HG02852 (cell line): ENCODE measurements around the gene NUDT5.
"Not testable (repeated sequence)": the region's sequence is repeated elsewhere in the genome, so short reads cannot be mapped to it uniquely, and the experiment has no call there.

ENCODE experiments used
- ATAC-seq: cut with Tn5 transposase; IDR thresholded peaks from one replicate; pipeline ENCODE4 v1.9.1; 2021; ENCODE audit warnings: mild to moderate bottlenecking, moderate library complexity; ENCODE audit not compliant: unreplicated experiment

NUDT5 gene

GRCh38 chr10:12207114-12207513 lies 11.4 kb upstream of the NUDT5 start:
- no peak for ATAC-seq

- ATAC-seq: no peak
These were observed 9.4 kb upstream of the NUDT5 start for GRCh38 chr10:12205082-12205481.

GRCh38 chr10:12202226-12202625 lies 6.5 kb upstream of the NUDT5 start:
- ATAC-seq: no peak

GRCh38 chr10:12201543-12201942 lies 5.9 kb upstream of the NUDT5 start:
- no peak for ATAC-seq

- ATAC-seq: no peak
These were observed 5.2 kb upstream of the NUDT5 start for GRCh38 chr10:12200850-12201249.

- no peak for ATAC-seq
These were observed 2.5 kb upstream of the NUDT5 start for GRCh38 chr10:12198156-12198555.

- ATAC-seq: peak; percentile 2
These were observed 980 bp upstream of the NUDT5 start for GRCh38 chr10:12196531-12197211.

- ATAC-seq: peak; percentile 16
These were observed 449 bp downstream of the NUDT5 start for GRCh38 chr10:12195281-12195602.

GRCh38 chr10:12194752-12195271 lies 879 bp downstream of the NUDT5 start:
- no peak for ATAC-seq

- no peak for ATAC-seq
These were observed 2.5 kb downstream of the NUDT5 start for GRCh38 chr10:12193193-12193592.

GRCh38 chr10:12191715-12192114 lies 4.0 kb downstream of the NUDT5 start:
- ATAC-seq: no peak

GRCh38 chr10:12189426-12189825 lies 6.3 kb downstream of the NUDT5 start:
- no peak for ATAC-seq

GRCh38 chr10:12188656-12189055 lies 7.0 kb downstream of the NUDT5 start:
- ATAC-seq: no peak

- ATAC-seq: no peak
These were observed 8.3 kb downstream of the NUDT5 start for GRCh38 chr10:12187321-12187905.

- no peak for ATAC-seq
These were observed 9.4 kb downstream of the NUDT5 start for GRCh38 chr10:12186323-12186722.

GRCh38 chr10:12184165-12184564 lies 11.5 kb downstream of the NUDT5 start:
- ATAC-seq: no peak

GRCh38 chr10:12181065-12181775 lies 14.5 kb downstream of the NUDT5 start:
- no peak for ATAC-seq

- ATAC-seq: no peak
These were observed 15.3 kb downstream of the NUDT5 start for GRCh38 chr10:12180221-12180974.

- no peak for ATAC-seq
These were observed 16.0 kb downstream of the NUDT5 start for GRCh38 chr10:12179606-12180170.

GRCh38 chr10:12177642-12178041 lies 18.0 kb downstream of the NUDT5 start:
- ATAC-seq: no peak

GRCh38 chr10:12171512-12171911 lies 24.2 kb downstream of the NUDT5 start:
- ATAC-seq: not testable (repeated sequence)
